GM12878 (cell line): ENCODE data around the gene PFKFB2. TPM values are rescaled to one million over a fixed set of nuclear protein-coding genes. Genes with fewer than 3 reads are reported as not detected.

ENCODE experiments used
- ATAC-seq: fragments of 200-7000 bp; cut with Tn5 transposase; 3 replicates; pipeline ENCODE4 v1.9.1; 2020; ENCODE audit warnings: mild to moderate bottlenecking, moderate library complexity
- BruUV-seq: library from RNA; stranded (reverse); fragments of 400-500 nt; replicated peaks from 2 replicates; lab custom pipeline; 2021; lab: Mats Ljungman, UMichigan
- CTCF ChIA-PET: fragments of 300-600 bp; sonication (Branson Sonifier 250); formaldehyde crosslinking; extraction: SDS; loops from one replicate; lab custom pipeline; 2021; ENCODE audit warnings: inconsistent platforms; lab: Yijun Ruan, JAX
- POLR2A ChIA-PET: fragments of 350-600 bp; formaldehyde crosslinking; extraction: SDS; loops from one replicate; lab custom pipeline; 2021; ENCODE audit warnings: inconsistent platforms; lab: Charles Lee
- RAD21 ChIA-PET: fragments of 300-600 bp; sonication (Branson Sonifier 250); formaldehyde crosslinking; loops from one replicate; lab custom pipeline; 2023; ENCODE audit warnings: antibody characterized with exemption; ENCODE audit not compliant: unreplicated experiment; lab: Charles Lee
- SMC1A ChIA-PET: fragments of 300-600 bp; sonication (Branson Sonifier 250); formaldehyde crosslinking; loops from one replicate; lab custom pipeline; 2023; ENCODE audit not compliant: unreplicated experiment, uncharacterized antibody; lab: Charles Lee
- DNase-seq: peaks from one replicate; pipeline ENCODE4 v3.0.0-alpha.2; 2011; ENCODE audit warnings: low read depth, low spot score
- FAIRE-seq: peaks from 3 replicates; lab custom pipeline; 2011; peaks lifted over from hg19 to GRCh38; lab: Jason Lieb, UNC
- H2AFZ ChIP-seq: 2 replicates; pipeline ENCODE4 v1.6.0; 2011; ENCODE audit warnings: low read depth, low read length, control low read depth; ENCODE audit not compliant: control insufficient read depth
- H3K27ac ChIP-seq: 2 replicates; pipeline ENCODE4 v1.5.1; 2011; ENCODE audit warnings: control low read depth; ENCODE audit not compliant: control insufficient read depth, insufficient read depth
- H3K27me3 ChIP-seq, 2 experiments: replicated peaks in 1 of 2; 2 replicates each; pipeline versions ENCODE4 v1.6.0 to v1.6.1; 2011; ENCODE audit warnings: low read length in 1 of 2; ENCODE audit not compliant: control insufficient read depth in 2 of 2, insufficient read depth in 2 of 2
- H3K36me3 ChIP-seq, 2 experiments: 2 replicates each; pipeline ENCODE4 v1.5.1; 2011; ENCODE audit warnings: low read length in 1 of 2; ENCODE audit not compliant: control insufficient read depth in 2 of 2, insufficient read depth in 2 of 2
- H3K4me1 ChIP-seq: 2 replicates; pipeline ENCODE4 v1.6.1; 2011; ENCODE audit warnings: mild to moderate bottlenecking, low read length, moderate library complexity, mixed read lengths; ENCODE audit not compliant: control insufficient read depth, insufficient read depth
- H3K4me2 ChIP-seq: 2 replicates; pipeline ENCODE4 v1.6.0; 2011; ENCODE audit warnings: control low read depth; ENCODE audit not compliant: control insufficient read depth, insufficient read depth
- H3K4me3 ChIP-seq: fragments of 200-600 bp; sonication (generic); 2 replicates; pipeline ENCODE4 v1.5.1; 2016
- H3K79me2 ChIP-seq: 2 replicates; pipeline ENCODE4 v1.6.0; 2011; ENCODE audit warnings: low read length; ENCODE audit not compliant: control insufficient read depth, insufficient read depth
- H3K9ac ChIP-seq: 2 replicates; pipeline ENCODE4 v1.8.0; 2011; ENCODE audit warnings: low read length, control low read depth, mixed read lengths; ENCODE audit not compliant: control insufficient read depth, insufficient read depth
- H3K9me3 ChIP-seq: replicated peaks from 3 replicates; pipeline ENCODE4 v1.5.1; 2011; ENCODE audit warnings: mild to moderate bottlenecking, low read length; ENCODE audit not compliant: control insufficient read depth, insufficient read depth
- H4K20me1 ChIP-seq: 2 replicates; pipeline ENCODE4 v1.6.0; 2011; ENCODE audit not compliant: control insufficient read depth, insufficient read depth
- CTCF ChIP-seq, 3 experiments: IDR thresholded peaks in 2 of 3; conservative IDR thresholded peaks in 1 of 3; 2 replicates each; pipeline ENCODE4 v1.5.1; 2011; ENCODE audit warnings: low read depth in 3 of 3, low read length in 3 of 3, mild to moderate bottlenecking in 3 of 3, control low read depth in 2 of 3, moderate library complexity in 2 of 3, inconsistent platforms in 1 of 3, mixed read lengths in 1 of 3; ENCODE audit not compliant: control insufficient read depth in 2 of 3, insufficient read depth in 1 of 3; ENCODE audit errors: extremely low read depth in 1 of 3
- MEF2B ChIP-seq: fragments of 450-650 bp; IDR thresholded peaks from 2 replicates; pipeline ENCODE4 v1.6.1; 2018; ENCODE audit warnings: mild to moderate bottlenecking, moderate library complexity; ENCODE audit not compliant: partially characterized antibody, poor library complexity, severe bottlenecking
- RAD51 ChIP-seq: fragments of 450-650 bp; IDR thresholded peaks from 2 replicates; pipeline ENCODE4 v1.6.1; 2016; ENCODE audit warnings: moderate library complexity, mild to moderate bottlenecking, inconsistent platforms
- REST ChIP-seq: IDR thresholded peaks from 2 replicates; pipeline ENCODE4 v1.6.1; 2012; ENCODE audit warnings: mild to moderate bottlenecking, low read depth, low read length
- SKIL ChIP-seq: fragments of 450-650 bp; IDR thresholded peaks from 2 replicates; pipeline ENCODE4 v1.6.1; 2017; ENCODE audit warnings: mild to moderate bottlenecking, low read depth, inconsistent platforms; ENCODE audit not compliant: poor library complexity, severe bottlenecking
- SMAD5 ChIP-seq: IDR thresholded peaks from 2 replicates; pipeline ENCODE4 v1.6.1; 2016; ENCODE audit warnings: antibody characterized with exemption, low read depth
- SMARCA5 ChIP-seq: fragments of 450-650 bp; IDR thresholded peaks from 2 replicates; pipeline ENCODE4 v1.6.1; 2017; ENCODE audit warnings: mild to moderate bottlenecking
- ZSCAN29 ChIP-seq: fragments of 450-650 bp; IDR thresholded peaks from 2 replicates; pipeline ENCODE4 v1.6.1; 2017; ENCODE audit warnings: mild to moderate bottlenecking, moderate library complexity
- whole genome bisulfite sequencing: methylation state at CpG from one replicate; pipeline ENCODE4 v1.1.6; 2016; ENCODE audit warnings: low lambda C conversion rate; ENCODE audit not compliant: insufficient replicate concordance, insufficient coverage; ENCODE audit errors: missing lambda C conversion rate; 5-methylcytosine and 5-hydroxymethylcytosine counted together
- in situ Hi-C: fragments of 300-500 bp; cut with MboI; formaldehyde crosslinking; loops from 9 replicates; pipeline ENCODE4 v1.14.3; 2018; ENCODE audit warnings: mixed read lengths
- intact Hi-C: fragments of 100-400 bp; cut with micrococcal nuclease; formaldehyde crosslinking; loops from one replicate; pipeline ENCODE4 v1.14.2; 2022; ENCODE audit not compliant: unreplicated experiment
- polyA plus RNA-seq, 11 experiments: library from polyadenylated mRNA; depleted of rRNA in 4 of 11; unstranded in 6 of 11; stranded (reverse) in 5 of 11; fragments of >200 nt; fragmentation: Nextera tagmentation in 4 of 11; fragmentation: Illumina TruSeq in 1 of 11; extraction: Ambion mirVana in 4 of 11; extraction: Trizol in 1 of 11; gene quantifications; 1 replicate in 1 of 11; 2 replicates in 10 of 11; pipeline versions ENCODE4 v1.2.1 to v1.2.3, GENCODE V29; 2011 to 2016; ENCODE audit warnings: inconsistent platforms in 2 of 11, missing spikeins in 2 of 11, low read depth in 1 of 11
- total RNA-seq, 4 experiments: library from RNA; depleted of rRNA in 3 of 4; stranded (reverse); fragments of >200 nt in 3 of 4; fragmentation: Illumina TruSeq in 1 of 4; extraction: Trizol in 1 of 4; gene quantifications; 2 replicates each; pipeline versions ENCODE4 v1.2.1 to v1.2.3, GENCODE V29; 2013 to 2021

PFKFB2 gene
- total and polyA plus RNA-seq, 10 of the 15 experiments (the other 5 are each of a cell fraction or from before 2014, with no cell fraction given) = 0.40 to 1.3 (median 1.0) TPM

- ATAC-seq = no peak
- in situ Hi-C loops = no loop called here
Measured at GRCh38 chr1:207102659-207103058, 49.6 kb downstream of the PFKFB2 start.

More at GRCh38 chr1:207102659-207103058, 49.6 kb downstream of the PFKFB2 start:
- ChIA-PET POLR2A (no interaction called here), SMC1A (no interaction called here), CTCF (no interaction called here)
- Histone ChIP-seq H3K4me1 (peaks cover 4% of the 10 kb centered on the region), H2AFZ (no peak overlapping the region), H3K9me3 (peaks cover 3% of the 10 kb centered on the region; the same call in 2 of the 3 replicates), H3K27ac (no peak overlapping the region), H3K79me2 (no peaks in the 10 kb centered on the region), H3K4me3 (no peak overlapping the region)
- DNase-seq (no peak), FAIRE-seq (no peak)
- no TSS peak for BruUV-seq
- intact Hi-C loops = no loop called here
- 0% methylated on average over 1 of the region's 1 CpG for WGBS
- no peak for TF ChIP-seq CTCF (IDR thresholded peaks at IDR 0.05 in 2 of 3, conservative IDR thresholded peaks at IDR 0.05 in 1 of 3; ENCODE audit: control insufficient read depth in 2 of 3, extremely low read depth in 1 of 3, insufficient read depth in 1 of 3, low read depth in 3 of 3, low read length in 3 of 3)
- no peak for TF ChIP-seq RAD51
- no peak for TF ChIP-seq ZSCAN29
- no peak for TF ChIP-seq SKIL
- no peak for TF ChIP-seq SMAD5
- no peak for TF ChIP-seq REST
- no peak for TF ChIP-seq SMARCA5
- TF ChIP-seq MEF2B = no peak
- TF ChIP-seq, all 136 proteins: peak for 0
- H3K36me3 ChIP-seq = no peaks in the 10 kb centered on the region
- no peaks in the 10 kb centered on the region for H4K20me1 ChIP-seq
- H3K4me2 ChIP-seq = no peak overlapping the region
- RAD21 ChIA-PET = no interaction called here
- H3K9ac ChIP-seq = no peak overlapping the region
- H3K27me3 ChIP-seq = no peaks in the 10 kb centered on the region
